PC-3 (cell line): ENCODE measurements around the gene PRDM10. TPM values are rescaled to one million over a fixed set of nuclear protein-coding genes. Genes with fewer than 3 reads are reported as not detected.

Experiments
- ATAC-seq: fragments of 200-7000 bp; cut with Tn5 transposase; 2 replicates; pipeline ENCODE4 v1.9.1; 2020; ENCODE audit warnings: mild to moderate bottlenecking, moderate library complexity
- BruUV-seq: library from RNA; stranded (reverse); fragments of 400-500 nt; replicated peaks from 2 replicates; lab custom pipeline; 2021; lab: Mats Ljungman, UMichigan
- CTCF ChIA-PET: fragments of 300-600 bp; sonication (Branson Sonifier 250); formaldehyde crosslinking; loops from one replicate; lab custom pipeline; 2022; ENCODE audit warnings: antibody characterized with exemption; lab: Charles Lee
- POLR2A ChIA-PET: fragments of 300-600 bp; sonication (Branson Sonifier 250); formaldehyde crosslinking; loops from one replicate; lab custom pipeline; 2022; ENCODE audit warnings: antibody characterized with exemption; ENCODE audit not compliant: unreplicated experiment; lab: Charles Lee
- DNase-seq: peaks from one replicate; pipeline ENCODE4 v3.0.0-alpha.2; 2015
- H2AFZ ChIP-seq: fragments of 300-600 bp; sonication (generic); 2 replicates; pipeline ENCODE4 v1.6.0; 2016; ENCODE audit warnings: antibody characterized with exemption, low read length
- H3F3A ChIP-seq: fragments of 300-600 bp; sonication (generic); one replicate; pipeline ENCODE4 v1.6.0; 2017; ENCODE audit warnings: antibody characterized with exemption, low read length, control low read depth, mild to moderate bottlenecking; ENCODE audit not compliant: unreplicated experiment
- H3K27ac ChIP-seq: fragments of 300-600 bp; sonication (generic); 2 replicates; pipeline ENCODE4 v1.5.1; 2016; ENCODE audit warnings: mild to moderate bottlenecking, low read length
- H3K27me3 ChIP-seq: fragments of 300-600 bp; sonication (generic); 2 replicates; pipeline ENCODE4 v1.6.1; 2016; ENCODE audit warnings: low read length, mixed read lengths
- H3K36me3 ChIP-seq: fragments of 300-600 bp; sonication (generic); 2 replicates; pipeline ENCODE4 v1.6.1; 2016; ENCODE audit warnings: low read depth, mixed run types, low read length, mixed read lengths
- H3K4me1 ChIP-seq: fragments of 300-600 bp; sonication (generic); 2 replicates; pipeline ENCODE4 v1.5.1; 2016; ENCODE audit warnings: low read length; ENCODE audit not compliant: insufficient read depth
- H3K4me2 ChIP-seq: fragments of 300-600 bp; sonication (generic); 2 replicates; pipeline ENCODE4 v1.6.0; 2016; ENCODE audit warnings: low read length
- H3K4me3 ChIP-seq: fragments of 300-600 bp; sonication (generic); 2 replicates; pipeline ENCODE4 v1.5.1; 2016; ENCODE audit warnings: mild to moderate bottlenecking, low read length, mixed read lengths
- H3K79me2 ChIP-seq: fragments of 300-600 bp; sonication (generic); 2 replicates; pipeline ENCODE4 v1.6.1; 2017; ENCODE audit warnings: low read length, mixed read lengths
- H3K9ac ChIP-seq: fragments of 300-600 bp; sonication (generic); 2 replicates; pipeline ENCODE4 v1.6.0; 2016; ENCODE audit warnings: mild to moderate bottlenecking, low read length
- H3K9me2 ChIP-seq: fragments of 300-600 bp; sonication (generic); replicated peaks from 2 replicates; pipeline ENCODE4 v1.6.1; 2016; ENCODE audit warnings: mixed run types, low read length, mixed read lengths
- H3K9me3 ChIP-seq: fragments of 300-600 bp; sonication (generic); 2 replicates; pipeline ENCODE4 v1.6.1; 2016; ENCODE audit warnings: low read length, mixed read lengths
- H4K20me1 ChIP-seq: fragments of 300-600 bp; sonication (generic); 2 replicates; pipeline ENCODE4 v1.6.1; 2016; ENCODE audit warnings: low read length, mixed read lengths
- EZH2 ChIP-seq: fragments of 300-600 bp; sonication (generic); IDR thresholded peaks from one replicate; pipeline ENCODE4 v1.6.1; 2017; ENCODE audit warnings: antibody characterized with exemption, mild to moderate bottlenecking, low read length; ENCODE audit not compliant: unreplicated experiment
- EZH2phosphoT487 ChIP-seq: fragments of 300-600 bp; sonication (generic); IDR thresholded peaks from 2 replicates; pipeline ENCODE4 v1.6.1; 2018; ENCODE audit warnings: mild to moderate bottlenecking, antibody characterized with exemption, low read length, borderline replicate concordance
- intact Hi-C: fragments of 100-400 bp; cut with micrococcal nuclease; formaldehyde crosslinking; loops from 2 replicates; pipeline ENCODE4 v1.9.0; 2023
- total RNA-seq: library from RNA; depleted of rRNA; stranded (reverse); fragments of >200 nt; gene quantifications from 2 replicates; pipeline ENCODE4 v1.2.3, GENCODE V29; 2014
- TF ChIP-seq, protein P1 (sequence below): fragments of 300-600 bp; sonication (generic); conservative IDR thresholded peaks from 2 replicates; pipeline ENCODE4 v1.5.1; 2017; ENCODE audit warnings: antibody characterized with exemption, low read depth, mild to moderate bottlenecking, low read length

Gene PRDM10
- total RNA-seq, 1 experiment from 2014 or later = 7.3 TPM

- H3K9me3 ChIP-seq = no peaks in the 10 kb centered on the region
- H3K4me3 ChIP-seq = no peak overlapping the region
- H3K9ac ChIP-seq = no peak overlapping the region
- no TSS peak for BruUV-seq
- H3K27ac ChIP-seq = no peak overlapping the region
- ATAC-seq (peak; percentile 15; the same call in 1 of the 2 replicates), DNase-seq (no peak)
- no peaks in the 10 kb centered on the region for H3K27me3 ChIP-seq
- H3K4me1 ChIP-seq = no peaks in the 10 kb centered on the region
- POLR2A ChIA-PET = no interaction called here
- no peak overlapping the region for H2AFZ ChIP-seq
- no peak overlapping the region for H3K4me2 ChIP-seq
- H3K36me3 ChIP-seq = no peaks in the 10 kb centered on the region
- no peaks in the 10 kb centered on the region for H3K9me2 ChIP-seq
- H3K79me2 ChIP-seq = no peaks in the 10 kb centered on the region
- H4K20me1 ChIP-seq = no peaks in the 10 kb centered on the region
- intact Hi-C loops = no loop called here
- no peak for TF ChIP-seq EZH2phosphoT487
- TF ChIP-seq, protein P1, sequence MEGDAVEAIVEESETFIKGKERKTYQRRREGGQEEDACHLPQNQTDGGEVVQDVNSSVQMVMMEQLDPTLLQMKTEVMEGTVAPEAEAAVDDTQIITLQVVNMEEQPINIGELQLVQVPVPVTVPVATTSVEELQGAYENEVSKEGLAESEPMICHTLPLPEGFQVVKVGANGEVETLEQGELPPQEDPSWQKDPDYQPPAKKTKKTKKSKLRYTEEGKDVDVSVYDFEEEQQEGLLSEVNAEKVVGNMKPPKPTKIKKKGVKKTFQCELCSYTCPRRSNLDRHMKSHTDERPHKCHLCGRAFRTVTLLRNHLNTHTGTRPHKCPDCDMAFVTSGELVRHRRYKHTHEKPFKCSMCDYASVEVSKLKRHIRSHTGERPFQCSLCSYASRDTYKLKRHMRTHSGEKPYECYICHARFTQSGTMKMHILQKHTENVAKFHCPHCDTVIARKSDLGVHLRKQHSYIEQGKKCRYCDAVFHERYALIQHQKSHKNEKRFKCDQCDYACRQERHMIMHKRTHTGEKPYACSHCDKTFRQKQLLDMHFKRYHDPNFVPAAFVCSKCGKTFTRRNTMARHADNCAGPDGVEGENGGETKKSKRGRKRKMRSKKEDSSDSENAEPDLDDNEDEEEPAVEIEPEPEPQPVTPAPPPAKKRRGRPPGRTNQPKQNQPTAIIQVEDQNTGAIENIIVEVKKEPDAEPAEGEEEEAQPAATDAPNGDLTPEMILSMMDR = no peak
- TF ChIP-seq EZH2 = no peak
- CTCF ChIA-PET = no interaction called here
- H3F3A ChIP-seq = no peaks in the 10 kb centered on the region
Measured at GRCh38 chr11:130049328-130049771, 46.7 kb upstream of the PRDM10 start.

DNA sequence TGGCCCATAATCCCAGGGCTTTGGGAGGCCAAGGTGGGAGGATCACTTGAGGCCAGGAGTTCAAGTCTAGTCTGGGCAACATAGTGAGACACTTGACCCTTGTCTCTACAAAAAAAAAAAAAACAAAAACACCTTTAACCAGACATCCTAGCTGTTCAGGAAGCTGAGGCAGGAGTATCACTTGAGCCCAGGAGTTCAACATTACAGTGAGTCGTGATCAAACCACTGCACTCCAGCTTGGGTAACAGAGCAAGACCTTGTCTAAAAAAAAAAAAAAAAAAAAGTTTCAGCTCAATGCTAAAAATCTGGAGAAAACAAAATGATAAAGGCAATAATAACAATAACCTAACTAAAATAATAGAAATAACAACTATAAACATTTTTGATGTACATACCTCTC, 44.5 kb upstream of the PRDM10 start:
- no peaks in the 10 kb centered on the region for H3K9me3 ChIP-seq
- POLR2A ChIA-PET = no interaction called here
- H2AFZ ChIP-seq = 0 out of 2 replicates have a peak overlapping the region, but pooled peaks have one; percentile 14
- ATAC-seq (no peak), DNase-seq (no peak)
- no peaks in the 10 kb centered on the region for H3K79me2 ChIP-seq
- peaks cover 7% of the 10 kb centered on the region for H3K4me1 ChIP-seq
- no peaks in the 10 kb centered on the region for H4K20me1 ChIP-seq
- intact Hi-C loops = no loop called here
- H3K27me3 ChIP-seq = no peaks in the 10 kb centered on the region
- no peaks in the 10 kb centered on the region for H3K9me2 ChIP-seq
- no peaks in the 10 kb centered on the region for H3F3A ChIP-seq
- CTCF ChIA-PET = no interaction called here
- no peak overlapping the region for H3K9ac ChIP-seq
- no peak overlapping the region for H3K4me3 ChIP-seq
- TF ChIP-seq EZH2 = no peak
- TF ChIP-seq EZH2phosphoT487 = no peak
- TF ChIP-seq, protein P1 = no peak
- H3K36me3 ChIP-seq = no peaks in the 10 kb centered on the region
- H3K27ac ChIP-seq = no peak overlapping the region
- no TSS peak for BruUV-seq
- no peak overlapping the region for H3K4me2 ChIP-seq

DNA sequence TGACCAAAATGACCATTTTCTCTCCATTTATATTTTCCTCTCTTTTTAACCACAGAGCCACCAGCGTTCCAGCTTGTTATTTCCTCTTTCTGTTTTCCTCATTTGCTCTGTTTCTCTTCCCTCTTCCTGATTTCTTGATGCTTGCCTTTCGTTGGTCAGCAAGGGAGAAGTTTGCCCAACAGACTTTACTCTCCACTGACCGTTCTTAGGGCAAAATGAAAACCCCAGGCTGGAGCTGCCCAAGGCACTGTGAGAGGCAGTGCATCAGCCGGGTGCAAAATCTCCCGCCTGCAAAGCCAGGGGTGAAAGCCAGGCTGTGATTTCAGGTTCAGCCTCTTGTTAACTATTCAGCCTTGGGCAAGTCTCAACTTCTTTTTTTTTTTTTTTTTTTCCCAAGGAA, 40.9 kb upstream of the PRDM10 start:
- intact Hi-C loops = loop anchor here (2.0 kb wide), 1 partner anchor 41 kb away; the partner anchor contains the start of gene PRDM10
- Histone ChIP-seq H3K4me3 (no peak overlapping the region), H4K20me1 (no peaks in the 10 kb centered on the region), H3K4me1 (peaks cover 12% of the 10 kb centered on the region), H3K36me3 (no peaks in the 10 kb centered on the region), H3K4me2 (no peak overlapping the region), H3K79me2 (no peaks in the 10 kb centered on the region), H3K27me3 (no peaks in the 10 kb centered on the region), H2AFZ (no peak overlapping the region), H3F3A (no peaks in the 10 kb centered on the region), H3K9ac (no peak overlapping the region), H3K27ac (no peak overlapping the region), H3K9me2 (no peaks in the 10 kb centered on the region), H3K9me3 (no peaks in the 10 kb centered on the region)
- CTCF ChIA-PET = no interaction called here
- no peak for ATAC-seq
- no peak for DNase-seq
- POLR2A ChIA-PET = no interaction called here
- no TSS peak for BruUV-seq
- TF ChIP-seq, protein P1 = no peak
